HG02938 (cell line): ENCODE data around the gene DOCK10.
A peak's percentile ranks its signal among the peaks of the same experiment; 100 is the strongest.

Experiments
- ATAC-seq: cut with Tn5 transposase; IDR thresholded peaks from one replicate; pipeline ENCODE4 v1.9.1; 2021; ENCODE audit warnings: mild to moderate bottlenecking, moderate library complexity; ENCODE audit not compliant: unreplicated experiment

DOCK10 gene

DNA sequence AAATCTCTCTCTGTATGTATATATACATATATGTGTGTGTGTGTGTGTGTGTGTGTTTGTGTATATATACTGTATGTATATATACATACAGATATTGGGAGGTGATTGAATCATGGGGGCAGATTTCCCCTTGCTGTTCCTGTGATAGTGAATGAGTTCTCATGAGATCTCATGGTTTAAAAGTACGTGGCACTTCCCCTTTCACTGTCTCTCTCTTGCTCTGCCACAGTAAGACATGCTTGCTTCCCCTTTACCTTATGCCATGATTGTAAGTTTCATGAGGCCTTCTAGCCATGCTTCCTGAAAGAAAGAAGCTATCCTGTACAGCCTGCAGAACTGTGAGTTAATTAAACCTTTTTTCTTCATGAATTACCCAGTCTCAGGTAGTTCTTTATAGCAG is 307.3 kb downstream of the DOCK10 start:
- ATAC-seq: no peak

GRCh38 chr2:224731665-224732064 is 310.6 kb downstream of the DOCK10 start:
- no peak for ATAC-seq

GRCh38 chr2:224729435-224729834 is 312.8 kb downstream of the DOCK10 start:
- no peak for ATAC-seq

- no peak for ATAC-seq
Measured at GRCh38 chr2:224724331-224724730, 317.9 kb downstream of the DOCK10 start.

GRCh38 chr2:224723586-224724217 is 318.6 kb downstream of the DOCK10 start:
- ATAC-seq: peak; percentile 52

- no peak for ATAC-seq
Measured at GRCh38 chr2:224722770-224723169, 319.5 kb downstream of the DOCK10 start.

DNA sequence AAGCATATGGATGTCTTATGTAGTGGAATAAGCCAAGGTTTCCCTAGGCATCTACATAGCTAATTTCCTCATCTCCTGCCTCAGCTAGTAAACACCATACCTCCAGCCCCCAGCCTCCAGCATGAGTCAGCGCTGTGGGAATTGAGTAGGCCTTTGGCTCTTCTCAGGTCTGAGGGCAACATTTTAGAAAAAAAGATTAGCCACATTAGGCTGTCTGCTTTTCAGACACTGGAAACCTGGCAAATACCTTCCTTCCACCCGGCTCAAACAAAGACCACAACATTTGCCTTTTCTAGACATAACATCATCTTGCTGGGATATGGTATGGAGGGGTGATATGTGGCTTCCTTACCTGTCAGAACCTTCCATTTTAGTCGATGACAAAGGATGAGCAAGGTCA is 320.0 kb downstream of the DOCK10 start:
- no peak for ATAC-seq

DNA sequence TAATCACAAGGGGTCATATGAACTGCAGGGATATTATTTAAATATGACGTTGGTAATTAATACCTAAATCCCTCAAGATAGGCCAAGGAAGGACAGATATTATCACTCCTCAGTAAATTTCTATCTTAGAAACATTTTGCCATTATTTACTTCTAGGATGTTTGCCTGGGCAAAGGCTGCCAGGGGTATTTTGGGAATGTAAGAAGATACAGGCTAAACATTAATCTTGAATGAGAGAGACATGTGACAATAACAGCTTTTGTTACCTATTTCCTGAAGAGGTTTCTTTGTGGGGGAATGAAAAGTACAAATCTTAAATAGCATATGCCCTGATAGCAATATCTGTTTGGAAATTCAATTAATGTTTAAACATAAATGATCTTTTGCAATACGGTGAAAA is 325.3 kb downstream of the DOCK10 start:
- ATAC-seq: no peak

GRCh38 chr2:224716201-224716600 is 326.1 kb downstream of the DOCK10 start, which contains the start of gene CCDC195:
CCDC195 (minus strand) TSS chr2:224716365; CDS start chr2:224716365, 0 bp downstream.
- ATAC-seq: no peak
